ENCODE measurements around the gene C17orf78. TPM values are rescaled to one million over a fixed set of nuclear protein-coding genes. Genes with fewer than 3 reads are reported as not detected.

C17orf78 gene
- total and polyA plus RNA-seq, 2 of the 8 experiments (the other 6 are each of a cell fraction or from before 2014, with no cell fraction given): not detected

DNA sequence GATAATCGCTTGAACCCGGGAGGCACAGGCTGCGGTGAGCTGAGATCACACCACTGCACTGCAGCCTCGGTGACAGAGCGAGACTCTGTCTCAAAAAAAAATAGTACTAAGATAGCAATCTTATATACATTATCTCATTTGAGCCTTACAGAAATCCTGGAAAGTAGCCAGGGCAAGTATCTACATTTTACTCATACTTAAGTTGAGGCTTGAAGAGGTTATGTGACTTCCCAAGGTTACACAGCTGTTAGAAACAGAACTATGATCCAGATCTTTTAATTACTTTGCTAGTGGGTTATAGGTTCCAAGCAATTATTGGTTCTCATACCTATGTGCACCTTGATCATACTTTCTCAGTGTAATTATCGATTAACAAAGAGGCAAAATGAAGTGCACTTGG, 15.4 kb downstream of the C17orf78 start:
- H2AFZ ChIP-seq (ENCODE audit: low read length): no peak overlapping the region
- no peak overlapping the region for H4K91ac ChIP-seq (replicated peaks; ENCODE audit: insufficient read length, low read length)
- H3K4ac ChIP-seq (replicated peaks; ENCODE audit: insufficient read length, low read depth, low read length): no peak overlapping the region
- no peak overlapping the region for H3K4me3 ChIP-seq (ENCODE audit: extremely low read depth in 1 of 4, insufficient read depth in 2 of 4, low read depth in 3 of 4, low read length in 4 of 4)
- H3K9ac ChIP-seq (replicated peaks in 1 of 4; ENCODE audit: extremely low read depth in 1 of 4, low read depth in 3 of 4, low read length in 3 of 4): no peak overlapping the region
- ChIA-PET CTCF (ENCODE audit: partially characterized antibody) (interaction anchor here (0.6 to 9.1 kb wide), 4 partner anchors 17 to 379 kb away, joined by 3 to 126 read pairs (median 4); partner anchors contain the start of gene C17orf78), POLR2A (ENCODE audit: partially characterized antibody) (interaction anchor here (1.0 kb wide), 1 partner anchor 92 kb away, joined by 3 read pairs; no protein-coding TSS in a partner anchor)
- no peaks in the 10 kb centered on the region for H4K20me1 ChIP-seq (replicated peaks in 1 of 2; ENCODE audit: control insufficient read depth in 1 of 2, insufficient read depth in 2 of 2, low read length in 2 of 2)
- no peak overlapping the region for H4K5ac ChIP-seq (ENCODE audit: insufficient read length, low read depth, low read length)
- no peak overlapping the region for H2BK120ac ChIP-seq (replicated peaks; ENCODE audit: low read depth, low read length)
- FAIRE-seq (no peak), DNase-seq (ENCODE audit: low read depth in 1 of 2, low spot score in 2 of 2) (no peak)
- no peak for TF ChIP-seq RXRA (IDR thresholded peaks at IDR 0.05; ENCODE audit: insufficient read depth, low read depth, low read length)
- no peak for TF ChIP-seq SRF (IDR thresholded peaks at IDR 0.05; ENCODE audit: low read depth, low read length)
- TF ChIP-seq GTF2F1 (IDR thresholded peaks at IDR 0.05; ENCODE audit: borderline replicate concordance, low read depth, low read length): no peak
- TF ChIP-seq KDM4A (IDR thresholded peaks at IDR 0.05; ENCODE audit: low read depth, low read length, severe bottlenecking): no peak
- TF ChIP-seq, protein P1, sequence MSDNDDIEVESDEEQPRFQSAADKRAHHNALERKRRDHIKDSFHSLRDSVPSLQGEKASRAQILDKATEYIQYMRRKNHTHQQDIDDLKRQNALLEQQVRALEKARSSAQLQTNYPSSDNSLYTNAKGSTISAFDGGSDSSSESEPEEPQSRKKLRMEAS (IDR thresholded peaks at IDR 0.05): no peak
- TF ChIP-seq CBX5 (IDR thresholded peaks at IDR 0.05; ENCODE audit: low read depth, low read length): no peak
- TF ChIP-seq MAFK (IDR thresholded peaks at IDR 0.05; ENCODE audit: low read depth, low read length): no peak
- no peak for TF ChIP-seq SIN3A (conservative IDR thresholded peaks at IDR 0.05 in 1 of 2, IDR thresholded peaks at IDR 0.05 in 1 of 2; ENCODE audit: low read depth in 1 of 2, low read length in 2 of 2)
- no peak for TF ChIP-seq NANOG (IDR thresholded peaks at IDR 0.05; ENCODE audit: insufficient read depth, low read depth, low read length, poor library complexity, severe bottlenecking)
- TF ChIP-seq EZH2 (IDR thresholded peaks at IDR 0.05; ENCODE audit: low read depth, low read length, severe bottlenecking): no peak
- no peak for TF ChIP-seq HDAC2 (IDR thresholded peaks at IDR 0.05; ENCODE audit: borderline replicate concordance in 1 of 2, low read depth in 2 of 2, low read length in 2 of 2)
- TF ChIP-seq EP300 (IDR thresholded peaks at IDR 0.05; ENCODE audit: borderline replicate concordance in 1 of 2, low read depth in 2 of 2, low read length in 2 of 2): no peak
- no peaks in the 10 kb centered on the region for H3K79me1 ChIP-seq (ENCODE audit: low read depth, low read length)
- no peaks in the 10 kb centered on the region for H3K27me3 ChIP-seq (replicated peaks in 1 of 4; ENCODE audit: control insufficient read depth in 3 of 4, extremely low read depth in 1 of 4, insufficient read depth in 3 of 4, low read length in 3 of 4)
- no peaks in the 10 kb centered on the region for H3K23me2 ChIP-seq (ENCODE audit: low read depth, low read length)
- H2BK15ac ChIP-seq (ENCODE audit: low read length): no peak overlapping the region
- no peak overlapping the region for H2BK5ac ChIP-seq (ENCODE audit: low read depth, low read length)
- no peak overlapping the region for H3K27ac ChIP-seq (ENCODE audit: low read depth, low read length)
- 98% methylated on average over 6 of the region's 6 CpGs; no CpG with 5 or more reads in 1 of the 2 experiments for WGBS, 2 experiments (ENCODE audit: extremely low coverage in 1 of 2, insufficient coverage in 1 of 2, insufficient read length in 1 of 2, insufficient replicate concordance in 2 of 2, low coverage in 1 of 2, low lambda C conversion rate in 2 of 2, missing lambda C conversion rate in 1 of 2)
- no peaks in the 10 kb centered on the region for H3K79me2 ChIP-seq (ENCODE audit: control insufficient read depth in 1 of 2, insufficient read depth in 2 of 2, low read length in 2 of 2)
- H3K4me1 ChIP-seq (replicated peaks in 1 of 4; ENCODE audit: control insufficient read depth in 3 of 4, insufficient read depth in 4 of 4, low read length in 3 of 4): no peaks in the 10 kb centered on the region
- no peak overlapping the region for H3K23ac ChIP-seq (ENCODE audit: insufficient read length)
- H3K9me3 ChIP-seq (ENCODE audit: insufficient read depth in 2 of 2, low read depth in 1 of 2, low read length in 1 of 2): no peaks in the 10 kb centered on the region
- H3K18ac ChIP-seq (ENCODE audit: extremely low read depth, low read length): no peak overlapping the region
- no peak overlapping the region for H2BK12ac ChIP-seq (ENCODE audit: low read depth, low read length)
- H3K4me2 ChIP-seq (ENCODE audit: insufficient read depth in 1 of 2, low read depth in 2 of 2, low read length in 2 of 2): no peak overlapping the region
- no peak overlapping the region for H3K14ac ChIP-seq (ENCODE audit: insufficient read length)
- H3K56ac ChIP-seq (replicated peaks; ENCODE audit: insufficient read length, low read depth, low read length): no peak overlapping the region
- H4K8ac ChIP-seq (ENCODE audit: extremely low read depth, insufficient read depth, low read length): no peak overlapping the region
- H2BK20ac ChIP-seq (ENCODE audit: low read length): no peak overlapping the region
- no peak overlapping the region for H2AK5ac ChIP-seq (ENCODE audit: low read depth, low read length)
- H3K36me3 ChIP-seq (ENCODE audit: control insufficient read depth in 2 of 4, insufficient read depth in 4 of 4, low read length in 3 of 4): no peaks in the 10 kb centered on the region

Data from H1 (cell line).